ENCODE data around the gene SERINC4. TPM values are rescaled to one million over a fixed set of nuclear protein-coding genes. Genes with fewer than 3 reads are reported as not detected.
"Not testable (repeated sequence)": the region's sequence is repeated elsewhere in the genome, so short reads cannot be mapped to it uniquely, and the experiment has no call there.

Gene SERINC4
- total and polyA plus RNA-seq, 12 donors, result 0.09 to 0.72 (median 0.38) TPM; not detected in 1

DNA sequence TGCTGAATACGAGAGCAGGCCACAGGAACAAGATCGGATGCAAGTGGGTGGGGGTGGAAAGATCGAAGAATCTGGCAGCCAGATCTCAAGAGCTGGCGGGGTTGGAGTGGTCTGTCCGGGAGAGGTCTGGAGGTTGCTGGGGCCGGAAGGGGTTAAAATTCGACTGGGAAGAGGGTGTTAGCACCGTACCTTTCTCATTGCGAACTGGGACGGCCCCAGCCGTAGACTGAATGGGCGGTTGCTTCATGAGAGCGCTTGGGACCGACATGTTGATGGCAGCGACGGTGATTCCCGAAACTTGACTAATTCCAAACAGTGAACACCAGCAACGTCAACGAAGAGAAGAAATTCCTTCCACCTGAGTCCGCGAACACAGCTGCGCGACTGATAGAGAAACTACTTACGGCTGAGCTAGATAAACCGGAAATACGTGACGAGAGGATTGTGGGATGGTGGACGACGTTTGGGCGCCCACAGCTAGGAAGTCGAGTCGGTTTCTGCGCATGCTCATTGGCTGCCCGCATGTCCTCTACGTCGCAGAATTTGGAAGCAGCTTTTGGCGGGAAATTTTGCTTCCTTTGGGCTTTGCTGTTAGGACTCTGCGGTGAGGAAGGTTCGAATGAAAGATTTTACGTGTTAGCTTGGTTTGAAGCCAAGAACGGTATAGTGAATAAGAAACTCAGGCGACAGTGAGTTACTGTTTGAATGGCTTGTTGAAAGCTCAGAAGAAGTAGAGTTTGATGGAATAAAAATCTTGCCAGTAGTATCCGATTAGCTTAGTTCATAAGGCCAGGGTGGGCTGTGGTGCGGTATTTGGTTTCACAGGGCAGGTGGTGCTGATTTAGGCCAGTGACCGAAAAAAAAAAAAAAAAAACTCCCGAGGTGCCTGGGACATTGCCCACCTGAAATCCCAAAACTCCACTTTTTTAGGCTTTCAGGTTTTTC lies 24.6 kb upstream of the SERINC4 start, which contains the start of gene MFAP1:
TSS of gene MFAP1 (minus strand) at position 389 of the 945 bp plus-strand sequence. CDS start at position 268, 121 bp downstream.
- DNase-seq (peak; percentile 90 to 96), ATAC-seq (peak; percentile 93 to 98 (median 97))
- Histone ChIP-seq H3K27ac (peak within 1 kb of the TSS; percentile 9 to 97 (median 86)), H3K4me3 (peak within 1 kb of the TSS; percentile 73 to 97 (median 83)), H3K4me1 (peaks cover 15 to 65% (median 45%) of the 10 kb centered on the region in 9 donors), H3K36me3 (peaks cover 0 to 20% (median 0%) of the 10 kb centered on the region in 9 donors), H3K9me3 (no peaks in the 10 kb centered on the region), H3K27me3 (no peaks in the 10 kb centered on the region)
- intact Hi-C loops (cut with DNase I), result no loop called here
- 8 to 9% methylated on average over 46 of the region's 46 CpGs for WGBS, 2 donors
- TF ChIP-seq, protein P1, sequence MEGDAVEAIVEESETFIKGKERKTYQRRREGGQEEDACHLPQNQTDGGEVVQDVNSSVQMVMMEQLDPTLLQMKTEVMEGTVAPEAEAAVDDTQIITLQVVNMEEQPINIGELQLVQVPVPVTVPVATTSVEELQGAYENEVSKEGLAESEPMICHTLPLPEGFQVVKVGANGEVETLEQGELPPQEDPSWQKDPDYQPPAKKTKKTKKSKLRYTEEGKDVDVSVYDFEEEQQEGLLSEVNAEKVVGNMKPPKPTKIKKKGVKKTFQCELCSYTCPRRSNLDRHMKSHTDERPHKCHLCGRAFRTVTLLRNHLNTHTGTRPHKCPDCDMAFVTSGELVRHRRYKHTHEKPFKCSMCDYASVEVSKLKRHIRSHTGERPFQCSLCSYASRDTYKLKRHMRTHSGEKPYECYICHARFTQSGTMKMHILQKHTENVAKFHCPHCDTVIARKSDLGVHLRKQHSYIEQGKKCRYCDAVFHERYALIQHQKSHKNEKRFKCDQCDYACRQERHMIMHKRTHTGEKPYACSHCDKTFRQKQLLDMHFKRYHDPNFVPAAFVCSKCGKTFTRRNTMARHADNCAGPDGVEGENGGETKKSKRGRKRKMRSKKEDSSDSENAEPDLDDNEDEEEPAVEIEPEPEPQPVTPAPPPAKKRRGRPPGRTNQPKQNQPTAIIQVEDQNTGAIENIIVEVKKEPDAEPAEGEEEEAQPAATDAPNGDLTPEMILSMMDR (IDR thresholded peaks at IDR 0.05), result no peak

DNA sequence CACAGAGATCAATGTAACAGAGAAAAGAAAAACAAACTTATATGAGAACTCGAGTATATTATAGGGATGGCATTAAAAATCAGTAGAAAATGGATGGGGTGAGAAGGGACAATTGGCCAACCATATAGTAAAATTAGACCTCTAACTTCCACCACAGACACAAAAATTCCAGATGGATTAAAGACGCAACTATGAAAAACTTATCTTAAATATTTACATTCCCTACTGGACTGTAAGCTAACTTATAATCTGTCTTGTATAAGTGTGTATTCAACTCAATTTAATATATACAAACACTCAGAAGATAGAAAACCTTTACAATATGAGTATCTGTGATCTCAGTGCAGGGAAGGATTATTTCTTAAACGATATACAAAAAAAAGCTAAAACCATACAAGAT lies 21.5 kb upstream of the SERINC4 start:
- ATAC-seq, result no peak
- TF ChIP-seq, protein P1 (IDR thresholded peaks at IDR 0.05), result no peak
- Histone ChIP-seq H3K36me3 (peaks cover 0 to 43% (median 5%) of the 10 kb centered on the region in 9 donors), H3K4me3 (no peak overlapping the region), H3K27me3 (no peaks in the 10 kb centered on the region), H3K9me3 (no peaks in the 10 kb centered on the region), H3K4me1 (peaks cover 10 to 45% (median 32%) of the 10 kb centered on the region in 9 donors), H3K27ac (no peak overlapping the region)
- intact Hi-C loops (cut with DNase I), result no loop called here
- no peak for DNase-seq
- WGBS, 2 donors, result 83 to 84% methylated on average over 3 of the region's 3 CpGs

DNA sequence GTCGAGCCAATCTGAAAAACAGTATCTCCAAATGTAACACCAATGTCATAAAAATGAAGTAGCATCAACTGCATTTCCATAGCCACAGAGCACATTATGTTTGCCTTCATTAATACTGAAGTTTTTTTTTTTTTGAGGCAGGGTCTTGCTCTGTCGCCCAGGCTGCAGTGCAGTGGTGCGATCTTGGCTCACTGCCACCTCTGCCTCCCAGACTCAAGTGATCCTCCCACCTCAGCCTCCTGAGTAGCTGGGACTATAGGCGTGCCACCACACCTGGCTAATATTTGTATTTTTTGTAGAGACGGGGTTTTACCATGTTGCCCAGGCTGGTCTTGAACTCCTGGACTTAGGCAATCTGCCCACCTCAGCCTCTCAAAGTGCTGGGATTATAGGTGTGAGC lies 15.0 kb upstream of the SERINC4 start:
- H3K27me3 ChIP-seq; DNase-seq; H3K9me3 ChIP-seq; ATAC-seq; H3K27ac ChIP-seq; H3K4me1 ChIP-seq; H3K4me3 ChIP-seq; intact Hi-C loops (cut with DNase I): not testable (repeated sequence)
- WGBS, 2 donors, result 93 to 96% methylated on average over 5 of the region's 5 CpGs
- H3K36me3 ChIP-seq, result peaks cover 10 to 94% (median 64%) of the 10 kb centered on the region in 9 donors

DNA sequence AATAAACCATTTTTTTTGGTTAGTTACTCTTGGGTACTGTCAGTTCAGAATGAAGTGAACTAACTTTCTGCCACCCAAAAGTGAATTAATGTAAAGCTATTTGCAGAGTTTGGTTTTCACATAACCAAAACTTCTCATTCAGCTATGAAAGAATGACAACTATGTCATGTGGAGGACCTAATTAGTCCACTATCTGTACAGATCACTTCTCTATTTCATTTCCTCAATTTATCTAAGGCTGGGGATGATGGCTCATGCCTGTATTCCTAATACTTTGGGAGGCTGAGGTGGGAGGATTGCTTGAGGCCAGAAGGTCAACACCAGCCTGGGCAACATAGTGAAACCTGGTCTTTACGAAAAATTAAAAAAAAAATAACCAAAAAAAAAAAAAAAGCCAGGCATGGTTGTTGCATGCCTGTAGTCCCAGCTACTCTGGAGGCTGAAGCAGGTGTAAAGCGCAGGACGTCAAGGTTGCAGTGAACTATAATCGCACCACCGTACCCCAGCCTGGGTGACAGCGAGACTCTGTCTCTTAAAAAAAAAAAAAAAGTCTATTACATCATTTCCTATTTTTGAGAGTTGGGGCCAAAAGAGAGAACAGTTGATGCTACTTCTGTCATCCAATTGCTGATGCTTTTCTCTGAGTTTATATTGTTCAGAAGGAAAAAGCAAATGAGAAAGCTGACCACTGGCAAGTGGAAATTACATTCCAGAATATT lies 9.1 kb upstream of the SERINC4 start:
- no peaks in the 10 kb centered on the region for H3K27me3 ChIP-seq
- H3K9me3 ChIP-seq, result no peaks in the 10 kb centered on the region
- whole genome bisulfite sequencing, 2 donors, result 87 to 88% methylated on average over 6 of the region's 6 CpGs
- H3K36me3 ChIP-seq, result peaks cover 10 to 100% (median 84%) of the 10 kb centered on the region in 9 donors
- TF ChIP-seq, protein P1 (IDR thresholded peaks at IDR 0.05), result no peak
- no peak overlapping the region for H3K4me3 ChIP-seq
- intact Hi-C loops (cut with DNase I), result no loop called here
- peaks cover 0 to 16% (median 0%) of the 10 kb centered on the region in 9 donors for H3K4me1 ChIP-seq
- ATAC-seq (peak in 2 of 8 donors; percentile 13 to 26), DNase-seq (no peak)
- peak overlapping the region in 1 of 10 donors; percentile 34 for H3K27ac ChIP-seq
